HG02610 (cell line): Measurements from ENCODE around the gene ATP6V1E1.
"Not testable (repeated sequence)": the region's sequence is repeated elsewhere in the genome, so short reads cannot be mapped to it uniquely, and the experiment has no call there.

Experiments used
- ATAC-seq: cut with Tn5 transposase; IDR thresholded peaks from one replicate; pipeline ENCODE4 v1.9.1; 2021; ENCODE audit warnings: mild to moderate bottlenecking, moderate library complexity; ENCODE audit not compliant: unreplicated experiment

Gene ATP6V1E1

GRCh38 chr22:17628406-17629172 lies at the start of gene ATP6V1E1:
Gene ATP6V1E1, minus strand, starts transcription at chr22:17628749. Its CDS starts 114 bp downstream, at chr22:17628635.
- ATAC-seq, result peak; percentile 99

- no peak for ATAC-seq
Measured at GRCh38 chr22:17675584-17675983, 47.0 kb upstream of the ATP6V1E1 start.

GRCh38 chr22:17674152-17674551 lies 45.6 kb upstream of the ATP6V1E1 start:
- ATAC-seq, result no peak

GRCh38 chr22:17672417-17672991 lies 44.0 kb upstream of the ATP6V1E1 start:
- no peak for ATAC-seq

GRCh38 chr22:17671521-17672092 lies 43.1 kb upstream of the ATP6V1E1 start:
- ATAC-seq, result not testable (repeated sequence)

- ATAC-seq, result no peak
Measured at GRCh38 chr22:17665854-17666253, 37.3 kb upstream of the ATP6V1E1 start.

GRCh38 chr22:17665248-17665647 lies 36.7 kb upstream of the ATP6V1E1 start:
- no peak for ATAC-seq

- no peak for ATAC-seq
Measured at GRCh38 chr22:17664414-17665055, 36.0 kb upstream of the ATP6V1E1 start.

GRCh38 chr22:17656870-17657395 lies 28.4 kb upstream of the ATP6V1E1 start:
- ATAC-seq, result no peak

- no peak for ATAC-seq
Measured at GRCh38 chr22:17655289-17655688, 26.7 kb upstream of the ATP6V1E1 start.

- ATAC-seq, result no peak
Measured at GRCh38 chr22:17648569-17648968, 20.0 kb upstream of the ATP6V1E1 start.

- ATAC-seq, result no peak
Measured at GRCh38 chr22:17647991-17648390, 19.4 kb upstream of the ATP6V1E1 start.

- no peak for ATAC-seq
Measured at GRCh38 chr22:17647452-17647851, 18.9 kb upstream of the ATP6V1E1 start.

GRCh38 chr22:17642357-17642756 lies 13.8 kb upstream of the ATP6V1E1 start:
- not testable (repeated sequence) for ATAC-seq

GRCh38 chr22:17641269-17641668 lies 12.7 kb upstream of the ATP6V1E1 start:
- no peak for ATAC-seq

- ATAC-seq, result no peak
Measured at GRCh38 chr22:17639247-17639741, 10.7 kb upstream of the ATP6V1E1 start.

GRCh38 chr22:17638432-17639246 lies 10.1 kb upstream of the ATP6V1E1 start, which contains the start of gene BCL2L13:
Gene BCL2L13, plus strand, starts transcription at chr22:17638757. Its CDS starts 16,955 bp downstream, at chr22:17655712.
- peak; percentile 91 for ATAC-seq

- peak; percentile 7 for ATAC-seq
Measured at GRCh38 chr22:17638182-17638431, 9.6 kb upstream of the ATP6V1E1 start.

GRCh38 chr22:17637490-17638181 lies 9.1 kb upstream of the ATP6V1E1 start:
- ATAC-seq, result no peak

GRCh38 chr22:17636850-17637249 lies 8.3 kb upstream of the ATP6V1E1 start:
- ATAC-seq, result not testable (repeated sequence)
